Cardiac muscle cell (in vitro differentiated cells and primary cell): ENCODE results near the gene CTSW. TPM values are rescaled to one million over a fixed set of nuclear protein-coding genes. Genes with fewer than 3 reads are reported as not detected.

ENCODE experiments used
- DNase-seq, 2 donors: peaks; one replicate each; pipeline versions ENCODE4 v3.0.0 to v3.0.0-alpha.2; 2010 to 2017; ENCODE audit warnings: low read depth in 1 of 2, low spot score in 1 of 2
- H3K27ac ChIP-seq: fragments of 200-600 bp; sonication (generic); 2 replicates; pipeline ENCODE4 v1.5.1; 2016
- H3K27me3 ChIP-seq: fragments of 200-600 bp; sonication (generic); 2 replicates; pipeline ENCODE4 v1.6.0; 2016; ENCODE audit warnings: control low read depth
- H3K36me3 ChIP-seq: fragments of 200-600 bp; sonication (generic); 2 replicates; pipeline ENCODE4 v1.5.1; 2016; ENCODE audit warnings: control low read depth
- H3K4me1 ChIP-seq: fragments of 200-600 bp; sonication (generic); 2 replicates; pipeline ENCODE4 v1.8.1; 2017; ENCODE audit warnings: low read depth, mild to moderate bottlenecking, mixed run types
- H3K4me3 ChIP-seq: fragments of 200-600 bp; sonication (generic); 2 replicates; pipeline ENCODE4 v1.5.1; 2016; ENCODE audit warnings: mild to moderate bottlenecking
- H3K9me3 ChIP-seq: fragments of 200-600 bp; sonication (generic); 2 replicates; pipeline ENCODE4 v1.5.1; 2017; ENCODE audit warnings: low read depth, mild to moderate bottlenecking, control low read depth
- CTCF ChIP-seq: IDR thresholded peaks from 2 replicates; pipeline ENCODE4 v1.5.1; 2012; ENCODE audit warnings: low read depth, mild to moderate bottlenecking, low read length
- polyA plus RNA-seq: library from polyadenylated mRNA; unstranded; fragments of >200 nt; fragmentation: Nextera tagmentation; extraction: Ambion mirVana; gene quantifications from 2 replicates; pipeline ENCODE4 v1.2.1, GENCODE V29; 2016
- total RNA-seq: library from RNA; depleted of rRNA; stranded (reverse); fragments of >200 nt; gene quantifications from 2 replicates; pipeline ENCODE4 v1.2.3, GENCODE V29; 2016

The CTSW gene
- total and polyA plus RNA-seq, 2 experiments from 2014 or later, result 0.60 TPM; not detected in 1

- Histone ChIP-seq H3K4me3 (peak within 1 kb of the TSS; percentile 73), H3K9me3 (no peaks in the 10 kb centered on the region), H3K4me1 (peaks cover 4% of the 10 kb centered on the region), H3K27ac (peak within 1 kb of the TSS; percentile 96), H3K27me3 (no peaks in the 10 kb centered on the region), H3K36me3 (peaks cover 5% of the 10 kb centered on the region)
- peak; percentile 47 to 63 for DNase-seq
- TF ChIP-seq CTCF, result no peak
These were observed 38.8 kb downstream of the CTSW start, which contains the start of gene C11orf68 for GRCh38 chr11:65918211-65919140. Gene C11orf68 (minus strand): TSS chr11:65919062. CDS start chr11:65919031, 31 bp downstream.

- H3K27me3 ChIP-seq, result no peaks in the 10 kb centered on the region
- DNase-seq, result peak; percentile 100
- peaks cover 6% of the 10 kb centered on the region for H3K36me3 ChIP-seq
- peak within 1 kb of the TSS; percentile 96 for H3K27ac ChIP-seq
- TF ChIP-seq CTCF, result no peak
- H3K4me3 ChIP-seq, result peak within 1 kb of the TSS; percentile 73
- peaks cover 4% of the 10 kb centered on the region for H3K4me1 ChIP-seq
- H3K9me3 ChIP-seq, result no peaks in the 10 kb centered on the region
These were observed 39.5 kb downstream of the CTSW start, which contains the start of gene DRAP1 for GRCh38 chr11:65919141-65919572. Gene DRAP1 (plus strand): TSS chr11:65919426. CDS start chr11:65919502, 76 bp downstream.

- Histone ChIP-seq H3K27ac (peak overlapping the region; percentile 49), H3K9me3 (no peaks in the 10 kb centered on the region), H3K4me3 (peak overlapping the region; percentile 67), H3K36me3 (peaks cover 6% of the 10 kb centered on the region), H3K27me3 (no peaks in the 10 kb centered on the region), H3K4me1 (peaks cover 4% of the 10 kb centered on the region)
- no peak for TF ChIP-seq CTCF
- peak in 1 of 2 donors; percentile 60 for DNase-seq
These were observed 40.1 kb downstream of the CTSW start for GRCh38 chr11:65919573-65920371.

- no peak overlapping the region for H3K27ac ChIP-seq
- H3K27me3 ChIP-seq, result no peaks in the 10 kb centered on the region
- DNase-seq, result no peak
- peaks cover 4% of the 10 kb centered on the region for H3K4me1 ChIP-seq
- H3K4me3 ChIP-seq, result peak overlapping the region; percentile 67
- no peaks in the 10 kb centered on the region for H3K9me3 ChIP-seq
- TF ChIP-seq CTCF, result no peak
- peaks cover 6% of the 10 kb centered on the region for H3K36me3 ChIP-seq
These were observed 40.8 kb downstream of the CTSW start for GRCh38 chr11:65920372-65920802.

GRCh38 chr11:65921033-65921555 is 41.5 kb downstream of the CTSW start:
- no peaks in the 10 kb centered on the region for H3K27me3 ChIP-seq
- H3K4me1 ChIP-seq, result peaks cover 4% of the 10 kb centered on the region
- H3K9me3 ChIP-seq, result no peaks in the 10 kb centered on the region
- H3K36me3 ChIP-seq, result peaks cover 6% of the 10 kb centered on the region
- no peak for TF ChIP-seq CTCF
- no peak for DNase-seq
- H3K4me3 ChIP-seq, result no peak overlapping the region
- H3K27ac ChIP-seq, result no peak overlapping the region
